Thyroid gland (tissue), 4 donors: Measurements from ENCODE around the gene PTPRU.

Experiments used
- CTCF ChIP-seq, 6 experiments: fragments of 200-600 bp in 3 of 6; fragments of 450-650 bp in 3 of 6; sonication (generic) in 3 of 6; IDR thresholded peaks; one replicate each; pipeline ENCODE4 v1.5.1; 2016 to 2019; ENCODE audit warnings: antibody characterized with exemption in 6 of 6, mild to moderate bottlenecking in 2 of 6, inconsistent platforms in 1 of 6, moderate library complexity in 1 of 6
- POLR2A ChIP-seq, 2 donors: fragments of 450-650 bp; IDR thresholded peaks; one replicate each; pipeline ENCODE4 v1.6.1; 2017; ENCODE audit warnings: antibody characterized with exemption in 2 of 2, mild to moderate bottlenecking in 2 of 2, moderate library complexity in 1 of 2

DNA sequence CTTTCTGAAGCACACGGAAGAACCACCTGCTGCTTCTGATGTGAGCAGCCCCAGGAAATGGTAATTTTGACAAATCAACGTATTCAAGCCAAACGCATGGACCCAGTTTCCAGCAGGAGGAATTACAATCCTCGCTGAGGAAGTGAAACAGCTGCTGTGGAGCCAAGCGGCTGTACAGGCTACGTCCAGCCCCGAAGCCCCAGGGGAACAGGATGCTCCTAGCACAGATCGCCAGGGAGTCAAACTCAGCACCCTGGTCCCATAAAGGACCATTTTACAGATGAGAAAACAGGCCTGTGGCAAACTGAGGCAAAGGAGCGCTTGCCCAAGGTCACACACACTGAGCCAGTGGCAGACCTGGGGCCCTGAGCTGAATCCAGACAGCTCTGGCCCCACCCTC, 108.0 kb downstream of the PTPRU start:
- TF ChIP-seq CTCF (IDR thresholded peaks at IDR 0.05) (no peak), POLR2A (IDR thresholded peaks at IDR 0.05) (no peak)
